ENCODE measurements around the gene SH3PXD2B.
"Not testable (repeated sequence)": the region's sequence is repeated elsewhere in the genome, so short reads cannot be mapped to it uniquely, and the experiment has no call there.

Gene SH3PXD2B

GRCh38 chr5:172415362-172416275, 38.7 kb downstream of the SH3PXD2B start:
- no peak for DNase-seq

GRCh38 chr5:172414531-172415361, 39.6 kb downstream of the SH3PXD2B start:
- DNase-seq, result no peak

GRCh38 chr5:172413601-172414171, 40.6 kb downstream of the SH3PXD2B start:
- no peak for DNase-seq

DNA sequence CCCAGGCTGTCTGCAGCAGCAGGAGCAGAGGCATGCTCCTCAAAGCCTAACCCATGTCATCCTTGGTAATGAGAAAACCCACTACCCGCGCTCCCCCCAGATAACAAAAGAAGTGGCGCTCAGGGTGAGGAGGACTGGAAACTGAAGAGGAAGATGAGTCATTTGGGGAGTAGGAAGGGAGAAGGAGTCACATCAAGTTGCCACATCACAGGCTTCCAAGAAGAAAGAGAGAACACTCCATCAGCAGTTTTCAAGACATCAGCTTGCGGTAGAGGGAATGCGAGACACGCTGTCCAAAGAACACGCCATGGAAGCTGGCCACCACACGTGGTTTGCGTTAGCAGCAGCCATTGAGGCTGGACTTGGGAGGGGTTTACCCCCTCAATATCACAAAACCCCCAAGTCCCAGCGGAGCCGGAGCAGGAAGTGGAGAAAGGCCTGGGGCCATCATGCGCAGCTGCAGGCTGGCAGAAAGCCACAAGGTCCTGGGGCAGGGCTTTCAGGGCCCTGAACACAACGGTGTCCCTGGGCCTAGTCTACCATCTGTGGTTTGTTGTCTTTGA, 41.5 kb downstream of the SH3PXD2B start:
- DNase-seq, result no peak

GRCh38 chr5:172411484-172412072, 42.7 kb downstream of the SH3PXD2B start:
- DNase-seq, result no peak

DNA sequence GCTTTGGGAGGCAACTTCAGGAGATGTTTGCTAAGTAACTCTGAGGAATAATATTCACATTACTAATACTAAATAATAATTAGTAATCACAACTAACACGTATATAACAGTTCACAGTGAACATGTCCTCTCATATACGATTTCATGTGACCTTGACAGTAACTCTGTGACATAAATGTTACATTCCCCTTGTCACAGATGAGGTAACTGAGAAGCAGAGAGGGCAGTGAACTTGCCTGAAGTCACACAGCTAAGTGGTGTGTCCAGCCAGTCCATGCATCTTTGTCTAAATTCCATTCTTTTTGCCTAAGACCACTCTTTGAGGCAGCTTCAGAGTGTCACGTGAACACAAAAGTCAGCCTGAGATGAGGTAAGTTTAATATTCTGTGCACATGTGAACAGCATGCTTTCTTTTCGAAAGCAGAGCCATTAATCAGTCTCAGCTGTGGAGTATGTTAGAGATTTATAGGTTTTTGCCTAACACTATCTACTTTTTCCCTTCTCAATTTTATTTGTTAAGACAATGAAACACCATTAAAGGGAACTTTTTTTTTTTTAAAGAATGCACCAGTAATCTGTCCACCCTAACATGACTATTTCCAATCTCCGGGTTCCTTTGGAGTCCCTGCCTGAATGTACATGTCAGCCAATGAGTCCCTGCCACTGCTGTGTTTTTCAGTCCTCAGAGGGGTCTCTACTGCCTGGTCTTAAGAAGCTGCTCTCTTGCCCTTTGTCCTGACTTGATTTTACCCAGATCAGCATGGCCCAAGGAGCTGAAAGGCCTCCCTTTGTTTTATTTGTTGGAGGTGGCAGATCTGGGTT, 43.5 kb downstream of the SH3PXD2B start:
- no peak for DNase-seq

- no peak for DNase-seq
Measured at GRCh38 chr5:172410160-172410559, 44.2 kb downstream of the SH3PXD2B start.

DNA sequence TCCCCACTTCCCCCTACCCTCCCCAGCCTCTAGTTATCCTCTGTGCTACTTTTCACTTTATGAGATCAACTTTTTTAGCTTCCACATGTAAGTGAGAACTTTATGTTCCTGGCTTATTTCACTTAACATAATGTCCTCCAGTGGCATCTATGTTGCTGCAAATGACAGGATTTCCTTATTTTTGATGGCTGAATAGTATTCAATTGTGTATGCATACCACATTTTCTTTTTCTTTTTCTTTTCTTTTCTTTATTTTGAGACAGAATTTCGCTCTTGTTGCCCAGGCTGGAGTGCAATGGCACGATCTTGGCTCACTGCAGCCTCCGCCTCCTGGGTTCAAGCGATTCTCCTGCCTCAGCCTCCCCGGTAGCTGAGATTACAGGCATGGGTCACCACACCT, 44.8 kb downstream of the SH3PXD2B start:
- DNase-seq, result not testable (repeated sequence)

- DNase-seq, result no peak
Measured at GRCh38 chr5:172407822-172408221, 46.5 kb downstream of the SH3PXD2B start.

DNA sequence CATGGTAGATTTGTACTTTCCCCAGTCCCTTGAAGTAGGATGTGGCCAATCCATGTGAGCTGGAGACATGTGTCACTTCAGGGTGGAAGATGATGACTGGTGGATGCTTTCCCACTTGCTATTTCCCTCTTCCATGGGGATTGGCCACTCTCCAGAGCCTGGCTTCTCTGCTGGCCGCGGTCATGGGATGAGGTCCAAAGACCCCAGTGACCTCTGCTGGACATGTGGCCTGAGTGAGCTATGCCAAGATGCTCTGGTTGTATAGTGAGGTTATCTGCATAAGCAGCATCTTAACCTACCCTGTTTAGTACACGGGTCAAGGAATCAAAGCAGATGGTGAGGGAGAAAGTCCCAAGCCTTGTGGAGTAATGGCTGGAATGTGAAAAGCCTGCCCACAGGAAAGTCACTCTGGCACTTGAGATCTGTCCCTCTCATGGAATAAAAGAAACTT, 47.1 kb downstream of the SH3PXD2B start:
- DNase-seq, result no peak

GRCh38 chr5:172405226-172406107, 48.9 kb downstream of the SH3PXD2B start:
- no peak for DNase-seq

- no peak for DNase-seq
Measured at GRCh38 chr5:172404746-172405145, 49.6 kb downstream of the SH3PXD2B start.

DNA sequence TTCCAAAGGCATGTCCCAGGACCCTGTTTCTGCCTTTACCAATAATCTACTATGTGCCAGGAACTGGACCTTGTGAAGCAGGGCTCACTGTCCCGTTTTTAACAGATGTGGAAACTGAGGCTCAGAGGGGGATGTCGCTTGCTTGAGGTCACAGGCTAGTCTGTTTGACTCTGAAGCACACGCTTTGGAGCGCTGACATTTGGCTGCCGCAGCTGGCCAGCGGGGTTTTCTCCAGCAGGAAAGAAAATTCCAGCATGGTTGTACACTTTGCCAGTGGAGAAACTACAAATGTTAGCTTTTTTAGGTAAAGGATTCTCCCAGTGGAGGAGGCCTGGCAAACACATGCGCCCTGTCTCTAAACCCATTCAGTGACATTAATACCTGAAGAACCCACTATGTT, 50.5 kb downstream of the SH3PXD2B start:
- no peak for DNase-seq

- no peak for DNase-seq
Measured at GRCh38 chr5:172403189-172403796, 51.0 kb downstream of the SH3PXD2B start.

DNA sequence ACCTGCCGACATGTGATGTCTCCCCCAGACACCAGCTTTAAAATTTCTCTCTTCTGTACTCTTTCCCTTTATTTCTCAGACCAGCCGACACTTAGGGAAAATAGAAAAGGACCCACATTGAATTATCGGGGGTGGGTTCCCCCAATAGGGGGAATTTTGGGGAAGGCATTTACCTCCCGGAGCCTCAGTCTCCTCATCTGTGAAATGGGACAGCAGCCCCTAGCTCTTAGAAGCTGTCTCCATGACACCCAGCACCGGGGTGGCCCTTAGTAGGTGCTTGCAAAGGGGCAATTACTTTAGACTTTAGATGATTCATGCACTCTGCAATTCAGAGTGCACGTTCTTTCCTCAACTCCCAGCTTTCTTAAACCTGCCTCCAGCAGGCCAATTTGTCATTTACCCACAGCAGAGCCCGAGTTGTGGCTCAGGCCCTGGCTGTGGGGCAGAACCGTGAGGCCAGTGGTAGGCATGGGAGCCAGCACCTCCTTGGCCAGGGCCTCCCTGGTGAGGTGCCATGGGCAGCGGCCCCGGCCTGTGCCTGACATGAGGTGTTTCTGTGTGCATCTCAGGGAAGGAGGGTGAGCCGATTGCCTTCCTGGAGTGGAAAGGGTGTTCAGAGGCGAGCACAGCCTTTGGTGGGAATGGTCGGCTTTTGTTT, 51.7 kb downstream of the SH3PXD2B start:
- DNase-seq, result no peak

- DNase-seq, result not testable (repeated sequence)
Measured at GRCh38 chr5:172402031-172402430, 52.3 kb downstream of the SH3PXD2B start.

- DNase-seq, result no peak
Measured at GRCh38 chr5:172399826-172400225, 54.5 kb downstream of the SH3PXD2B start.

DNA sequence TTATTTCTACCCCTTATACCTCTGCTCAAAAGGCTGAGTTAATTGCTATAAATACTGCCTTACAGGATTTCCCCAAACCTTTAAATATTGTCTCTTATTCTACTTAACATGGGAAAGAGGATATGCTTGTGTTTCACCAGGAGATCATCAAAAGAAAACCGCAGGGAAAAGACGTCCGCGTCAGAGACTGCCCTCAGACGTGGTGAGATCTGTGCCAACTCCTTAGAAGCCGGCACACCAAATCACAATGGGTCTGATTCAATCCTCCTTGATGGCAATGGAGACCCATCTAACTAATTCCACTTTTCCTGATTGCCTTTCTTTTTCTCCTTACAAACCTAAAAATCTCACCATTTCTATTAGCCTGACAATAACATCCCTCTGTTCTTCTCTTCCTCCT, 55.0 kb downstream of the SH3PXD2B start:
- DNase-seq, result no peak

DNA sequence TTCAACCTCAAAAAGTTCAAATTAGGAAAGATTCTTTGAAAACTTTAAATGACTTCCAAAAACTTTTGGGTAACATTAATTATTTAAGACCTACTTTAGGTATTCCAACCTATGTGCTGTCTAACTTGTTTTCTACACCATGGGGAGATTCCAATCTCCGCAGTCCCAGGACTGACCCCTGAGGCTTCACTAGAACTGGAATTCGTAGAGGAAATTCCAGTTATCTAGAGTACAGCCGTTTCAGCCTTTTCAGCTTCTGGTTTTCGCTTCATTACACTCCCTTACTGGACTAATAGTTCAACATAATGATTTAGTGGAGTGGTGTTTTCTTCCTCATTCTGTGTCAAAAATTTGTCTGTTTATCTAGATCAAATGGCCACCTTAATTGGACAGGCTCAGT, 55.7 kb downstream of the SH3PXD2B start:
- not testable (repeated sequence) for DNase-seq

- DNase-seq, result not testable (repeated sequence)
Measured at GRCh38 chr5:172396994-172397393, 57.3 kb downstream of the SH3PXD2B start.
